HCT116 (cell line): ENCODE data around the gene TMED10.

ENCODE experiments used
- CEBPB ChIP-seq: IDR thresholded peaks from 2 replicates; pipeline ENCODE4 v1.6.1; 2012; ENCODE audit warnings: low read depth
- EZH2 ChIP-seq: fragments of 200-600 bp; sonication (generic); IDR thresholded peaks from 2 replicates; pipeline ENCODE4 v1.6.1; 2017; ENCODE audit warnings: antibody characterized with exemption, mixed run types
- EZH2phosphoT487 ChIP-seq: fragments of 200-600 bp; IDR thresholded peaks from 2 replicates; pipeline ENCODE4 v1.6.1; 2018; ENCODE audit warnings: antibody characterized with exemption, borderline replicate concordance
- FOSL1 ChIP-seq: IDR thresholded peaks from 2 replicates; pipeline ENCODE4 v1.6.1; 2012; ENCODE audit warnings: low read depth
- POLR2A ChIP-seq: IDR thresholded peaks from 2 replicates; pipeline ENCODE4 v1.7.0; 2011; ENCODE audit warnings: borderline replicate concordance; ENCODE audit not compliant: insufficient read depth, insufficient read length; ENCODE audit errors: extremely low read depth
- POLR2AphosphoS5 ChIP-seq: IDR thresholded peaks from 2 replicates; pipeline ENCODE4 v1.6.1; 2011; ENCODE audit warnings: mild to moderate bottlenecking, low read depth, low read length, moderate library complexity
- REST ChIP-seq: IDR thresholded peaks from 2 replicates; pipeline ENCODE4 v1.6.1; 2012; ENCODE audit warnings: low read depth
- SIN3A ChIP-seq: IDR thresholded peaks from 2 replicates; pipeline ENCODE4 v1.6.1; 2012; ENCODE audit warnings: low read depth
- SP1 ChIP-seq: IDR thresholded peaks from 2 replicates; pipeline ENCODE4 v1.6.1; 2012; ENCODE audit warnings: low read depth
- TCF7L2 ChIP-seq: IDR thresholded peaks from 2 replicates; pipeline ENCODE4 v1.7.0; 2011; ENCODE audit warnings: borderline replicate concordance, inconsistent platforms; ENCODE audit not compliant: insufficient read depth, insufficient read length; ENCODE audit errors: extremely low read depth
- YY1 ChIP-seq: IDR thresholded peaks from 2 replicates; pipeline ENCODE4 v1.6.1; 2011; ENCODE audit warnings: low read length, low read depth, moderate library complexity, mild to moderate bottlenecking; ENCODE audit not compliant: insufficient replicate concordance; ENCODE audit errors: extremely low read depth
- ZBTB33 ChIP-seq: IDR thresholded peaks from 2 replicates; pipeline ENCODE4 v1.6.1; 2011; ENCODE audit warnings: mild to moderate bottlenecking, low read length, moderate library complexity; ENCODE audit not compliant: insufficient replicate concordance; ENCODE audit errors: extremely low read depth
- ZNF274 ChIP-seq: fragments of 200-500 bp; sonication (Bioruptor generic); IDR thresholded peaks from 2 replicates; pipeline ENCODE4 v1.6.1; 2014; ENCODE audit warnings: mild to moderate bottlenecking, low read depth, low read length, inconsistent platforms
- TF ChIP-seq, protein P1 (sequence below), 3 experiments: fragments of 200-600 bp in 1 of 3; sonication (generic) in 1 of 3; IDR thresholded peaks in 2 of 3; conservative IDR thresholded peaks in 1 of 3; 2 replicates each; pipeline ENCODE4 v1.5.1; 2012 to 2017; ENCODE audit warnings: low read depth in 2 of 3, low read length in 2 of 3, antibody characterized with exemption in 1 of 3, borderline replicate concordance in 1 of 3, control low read depth in 1 of 3, mild to moderate bottlenecking in 1 of 3, mixed read lengths in 1 of 3, mixed run types in 1 of 3, moderate library complexity in 1 of 3; ENCODE audit not compliant: insufficient read depth in 1 of 3

GRCh38 chr14:75215520-75215919 is 39.1 kb upstream of the TMED10 start:
- TF ChIP-seq REST (no peak), SP1 (no peak), POLR2A (no peak), POLR2AphosphoS5 (no peak), EZH2 (no peak), FOSL1 (no peak), ZBTB33 (no peak), EZH2phosphoT487 (no peak), SIN3A (no peak), YY1 (no peak), TCF7L2 (no peak), ZNF274 (no peak), CEBPB (no peak)
- TF ChIP-seq, protein P1, sequence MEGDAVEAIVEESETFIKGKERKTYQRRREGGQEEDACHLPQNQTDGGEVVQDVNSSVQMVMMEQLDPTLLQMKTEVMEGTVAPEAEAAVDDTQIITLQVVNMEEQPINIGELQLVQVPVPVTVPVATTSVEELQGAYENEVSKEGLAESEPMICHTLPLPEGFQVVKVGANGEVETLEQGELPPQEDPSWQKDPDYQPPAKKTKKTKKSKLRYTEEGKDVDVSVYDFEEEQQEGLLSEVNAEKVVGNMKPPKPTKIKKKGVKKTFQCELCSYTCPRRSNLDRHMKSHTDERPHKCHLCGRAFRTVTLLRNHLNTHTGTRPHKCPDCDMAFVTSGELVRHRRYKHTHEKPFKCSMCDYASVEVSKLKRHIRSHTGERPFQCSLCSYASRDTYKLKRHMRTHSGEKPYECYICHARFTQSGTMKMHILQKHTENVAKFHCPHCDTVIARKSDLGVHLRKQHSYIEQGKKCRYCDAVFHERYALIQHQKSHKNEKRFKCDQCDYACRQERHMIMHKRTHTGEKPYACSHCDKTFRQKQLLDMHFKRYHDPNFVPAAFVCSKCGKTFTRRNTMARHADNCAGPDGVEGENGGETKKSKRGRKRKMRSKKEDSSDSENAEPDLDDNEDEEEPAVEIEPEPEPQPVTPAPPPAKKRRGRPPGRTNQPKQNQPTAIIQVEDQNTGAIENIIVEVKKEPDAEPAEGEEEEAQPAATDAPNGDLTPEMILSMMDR (IDR thresholded peaks at IDR 0.05 in 2 of 3, conservative IDR thresholded peaks at IDR 0.05 in 1 of 3; ENCODE audit: borderline replicate concordance in 1 of 3, insufficient read depth in 1 of 3, low read depth in 2 of 3, low read length in 2 of 3), result no peak
